Effector CD8-positive, alpha-beta T cell (primary cell): ENCODE results near the gene PAGR1.
"Not testable (repeated sequence)": the region's sequence is repeated elsewhere in the genome, so short reads cannot be mapped to it uniquely, and the experiment has no call there.

Source experiments
- DNase-seq: peaks from one replicate; lab custom pipeline; 2025; lab: John Stamatoyannopoulos, UW
- total RNA-seq, 4 experiments: gene quantifications; one replicate each; lab custom pipeline; 2026; lab: John Stamatoyannopoulos, UW

PAGR1 gene
- total RNA-seq, result 11.3 to 33.0 (median 24.4) reads per million in 4 experiments

GRCh38 chr16:29815793-29816693, at the start of gene PAGR1:
Gene PAGR1 (plus strand): TSS chr16:29816152. CDS start chr16:29816526, 374 bp downstream.
- DNase-seq, result peak; percentile 96

- DNase-seq, result no peak
Measured at GRCh38 chr16:29766571-29766970, 49.4 kb upstream of the PAGR1 start.

GRCh38 chr16:29767062-29767461, 48.9 kb upstream of the PAGR1 start:
- DNase-seq, result no peak

GRCh38 chr16:29769507-29769906, 46.4 kb upstream of the PAGR1 start:
- no peak for DNase-seq

- DNase-seq, result no peak
Measured at GRCh38 chr16:29770250-29770929, 45.6 kb upstream of the PAGR1 start.

GRCh38 chr16:29772330-29772729, 43.6 kb upstream of the PAGR1 start:
- not testable (repeated sequence) for DNase-seq

GRCh38 chr16:29774730-29775129, 41.2 kb upstream of the PAGR1 start:
- no peak for DNase-seq

GRCh38 chr16:29775742-29776408, 40.1 kb upstream of the PAGR1 start:
- DNase-seq, result no peak

GRCh38 chr16:29777576-29778350, 38.2 kb upstream of the PAGR1 start, which contains the start of gene ZG16:
Gene ZG16 (plus strand): TSS chr16:29778256. CDS start chr16:29779267, 1,011 bp downstream.
- no peak for DNase-seq

GRCh38 chr16:29779474-29779873, 36.5 kb upstream of the PAGR1 start:
- no peak for DNase-seq

- DNase-seq, result not testable (repeated sequence)
Measured at GRCh38 chr16:29783094-29783953, 32.6 kb upstream of the PAGR1 start.

GRCh38 chr16:29784157-29784556, 31.8 kb upstream of the PAGR1 start:
- DNase-seq, result no peak

- DNase-seq, result peak; percentile 51
Measured at GRCh38 chr16:29784901-29785500, 31.0 kb upstream of the PAGR1 start.

GRCh38 chr16:29787155-29787554, 28.8 kb upstream of the PAGR1 start:
- not testable (repeated sequence) for DNase-seq

- no peak for DNase-seq
Measured at GRCh38 chr16:29789775-29790182, 26.2 kb upstream of the PAGR1 start.

GRCh38 chr16:29790183-29790948, 25.6 kb upstream of the PAGR1 start, which contains the start of gene KIF22:
Gene KIF22 (plus strand): TSS chr16:29790751. CDS start chr16:29790760, 9 bp downstream.
- peak; percentile 100 for DNase-seq

- DNase-seq, result no peak
Measured at GRCh38 chr16:29790949-29791844, 24.8 kb upstream of the PAGR1 start.
